ENCODE data around the gene SPPL2A.

- no peak for TF ChIP-seq CTCF (IDR thresholded peaks at IDR 0.05)
- TF ChIP-seq SOX15 (CRISPR knock-in tag; IDR thresholded peaks at IDR 0.05), result no peak
- TF ChIP-seq CDX4 (CRISPR knock-in tag; IDR thresholded peaks at IDR 0.05; ENCODE audit: borderline replicate concordance), result no peak
- TF ChIP-seq FOXP4 (CRISPR knock-in tag; IDR thresholded peaks at IDR 0.05), result no peak
- no peak for TF ChIP-seq ZNF281 (CRISPR knock-in tag; IDR thresholded peaks at IDR 0.05)
- TF ChIP-seq NR3C1 (CRISPR knock-in tag; conservative IDR thresholded peaks at IDR 0.05; ENCODE audit: low read depth), result no peak
- no peak for TF ChIP-seq MAX (CRISPR knock-in tag; IDR thresholded peaks at IDR 0.05)
- no peak for TF ChIP-seq ZBTB21 (CRISPR knock-in tag; IDR thresholded peaks at IDR 0.05; ENCODE audit: borderline replicate concordance)
- TF ChIP-seq ZNF263 (CRISPR knock-in tag; IDR thresholded peaks at IDR 0.05; ENCODE audit: low read depth), result no peak
- no peak for TF ChIP-seq PREB (CRISPR knock-in tag; IDR thresholded peaks at IDR 0.05; ENCODE audit: borderline replicate concordance)
- TF ChIP-seq SP1 (CRISPR knock-in tag; conservative IDR thresholded peaks at IDR 0.05), result no peak
- TF ChIP-seq ATF2 (CRISPR knock-in tag; IDR thresholded peaks at IDR 0.05; ENCODE audit: borderline replicate concordance, low read depth), result no peak
- no peak for TF ChIP-seq USF1 (CRISPR knock-in tag; IDR thresholded peaks at IDR 0.05)
These were observed 25.4 kb upstream of the SPPL2A start for GRCh38 chr15:50790778-50791453.

Data from WTC11 (cell line).